Ectodermal cell (in vitro differentiated cells): ENCODE data around the gene RSPH3.
"Not testable (repeated sequence)": the region's sequence is repeated elsewhere in the genome, so short reads cannot be mapped to it uniquely, and the experiment has no call there.

Experiments
- H3K27ac ChIP-seq: 2 replicates; pipeline ENCODE4 v1.7.0; 2013; ENCODE audit warnings: mild to moderate bottlenecking, low read depth, low read length; ENCODE audit not compliant: insufficient read depth, poor library complexity, severe bottlenecking
- H3K27me3 ChIP-seq: 2 replicates; pipeline ENCODE4 v1.7.0; 2013; ENCODE audit warnings: mild to moderate bottlenecking, low read length; ENCODE audit not compliant: insufficient read depth, control insufficient read depth, poor library complexity, severe bottlenecking
- H3K36me3 ChIP-seq: one replicate; pipeline ENCODE4 v1.7.0; 2013; ENCODE audit warnings: low read length; ENCODE audit not compliant: control insufficient read depth, insufficient read depth
- H3K4me1 ChIP-seq: one replicate; pipeline ENCODE4 v1.7.0; 2013; ENCODE audit warnings: low read length; ENCODE audit not compliant: control insufficient read depth, insufficient read depth
- H3K4me3 ChIP-seq: 2 replicates; pipeline ENCODE4 v1.7.0; 2013; ENCODE audit warnings: low read depth, low read length, control low read depth; ENCODE audit not compliant: insufficient read depth
- H3K9me3 ChIP-seq: 2 replicates; pipeline ENCODE4 v1.7.0; 2013; ENCODE audit warnings: mild to moderate bottlenecking, low read length, moderate library complexity; ENCODE audit not compliant: control insufficient read depth
- WGBS, 2 experiments: methylation state at CpG; one replicate each; pipeline ENCODE4 v1.1.7; 2013; ENCODE audit warnings: missing lambda C conversion rate in 2 of 2; 5-methylcytosine and 5-hydroxymethylcytosine counted together

Gene RSPH3

DNA sequence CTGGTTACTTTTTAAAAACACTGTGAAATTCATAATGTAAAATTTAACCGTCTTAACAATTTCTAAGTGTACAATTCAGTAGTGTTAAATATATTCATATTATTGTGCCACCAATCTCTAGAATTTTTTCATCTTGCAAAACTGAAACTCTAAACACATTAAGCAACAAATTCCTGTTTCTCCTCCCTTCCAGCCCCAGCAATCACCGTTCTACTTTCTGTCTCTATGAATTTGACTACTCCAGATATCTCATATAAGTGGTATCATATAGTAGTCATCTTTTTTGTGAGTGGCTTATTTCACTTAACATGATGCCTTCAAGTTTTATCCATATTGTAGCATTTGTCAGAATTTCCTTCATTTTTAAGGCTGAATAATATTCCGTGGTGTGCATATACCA, 44.7 kb downstream of the RSPH3 start:
- Histone ChIP-seq H3K27ac (no peak overlapping the region), H3K4me1 (no peaks in the 10 kb centered on the region), H3K4me3 (no peak overlapping the region), H3K36me3 (no peaks in the 10 kb centered on the region), H3K9me3 (no peaks in the 10 kb centered on the region), H3K27me3 (no peaks in the 10 kb centered on the region)
- 90 to 100% methylated on average over 1 to 2 of the region's 3 CpGs for WGBS, 2 experiments

DNA sequence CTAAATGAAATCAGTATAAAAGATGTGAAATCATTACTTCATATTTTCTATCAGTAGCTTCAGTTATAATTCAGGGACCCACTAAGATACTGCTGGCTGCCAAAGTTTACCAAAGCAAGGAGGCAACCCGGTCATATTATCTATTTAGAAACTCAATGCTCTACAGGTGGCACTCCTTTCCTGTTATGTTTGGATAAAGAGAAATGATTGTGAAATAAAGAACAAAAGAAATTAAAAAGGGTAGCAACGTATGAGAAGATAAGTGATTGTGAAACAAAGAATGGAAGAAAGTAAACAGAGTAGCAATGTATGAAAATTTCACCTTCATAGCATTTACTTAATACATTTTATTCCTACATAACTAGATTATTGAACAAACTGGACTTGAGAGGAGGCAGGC, 45.2 kb downstream of the RSPH3 start:
- H3K9me3 ChIP-seq: no peaks in the 10 kb centered on the region
- WGBS, 2 experiments: 75 to 79% methylated on average over 2 of the region's 2 CpGs
- H3K27ac ChIP-seq: no peak overlapping the region
- no peak overlapping the region for H3K4me3 ChIP-seq
- no peaks in the 10 kb centered on the region for H3K27me3 ChIP-seq
- H3K4me1 ChIP-seq: no peaks in the 10 kb centered on the region
- no peaks in the 10 kb centered on the region for H3K36me3 ChIP-seq

GRCh38 chr6:158952011-158952410, 48.0 kb downstream of the RSPH3 start:
- H3K36me3 ChIP-seq, H3K27ac ChIP-seq, H3K9me3 ChIP-seq, H3K27me3 ChIP-seq, H3K4me1 ChIP-seq, H3K4me3 ChIP-seq: not testable (repeated sequence)
- 86 to 88% methylated on average over 2 to 3 of the region's 3 CpGs for WGBS, 2 experiments

DNA sequence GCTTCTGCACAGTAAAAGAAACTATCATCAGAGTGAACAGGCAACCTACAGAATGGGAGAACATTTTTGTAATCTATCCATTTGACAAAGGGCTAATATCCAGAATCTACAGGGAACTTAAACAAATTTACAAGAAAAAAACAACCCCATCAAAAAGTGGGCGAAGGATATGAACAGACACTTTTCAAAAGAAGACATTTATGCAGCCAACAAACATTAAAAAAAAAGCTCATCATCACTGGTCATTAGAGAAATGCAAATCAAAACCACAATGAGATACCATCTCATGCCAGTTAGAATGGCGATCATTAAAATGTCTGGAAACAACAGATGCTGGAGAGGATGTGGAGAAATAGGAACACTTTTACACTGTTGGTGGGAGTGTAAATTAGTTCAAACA, 48.4 kb downstream of the RSPH3 start:
- H3K36me3 ChIP-seq, H3K4me3 ChIP-seq, H3K27ac ChIP-seq, H3K4me1 ChIP-seq, H3K9me3 ChIP-seq, H3K27me3 ChIP-seq: not testable (repeated sequence)
- 84 to 93% methylated on average over 2 of the region's 2 CpGs for WGBS, 2 experiments

- no peaks in the 10 kb centered on the region for H3K4me1 ChIP-seq
- no peaks in the 10 kb centered on the region for H3K27me3 ChIP-seq
- no peaks in the 10 kb centered on the region for H3K9me3 ChIP-seq
- 89 to 90% methylated on average over 8 of the region's 8 CpGs for WGBS, 2 experiments
- no peaks in the 10 kb centered on the region for H3K36me3 ChIP-seq
- no peak overlapping the region for H3K4me3 ChIP-seq
- no peak overlapping the region for H3K27ac ChIP-seq
Measured at GRCh38 chr6:158947284-158947683, 52.7 kb downstream of the RSPH3 start.

- no peaks in the 10 kb centered on the region for H3K9me3 ChIP-seq
- H3K4me3 ChIP-seq: no peak overlapping the region
- no peak overlapping the region for H3K27ac ChIP-seq
- H3K27me3 ChIP-seq: no peaks in the 10 kb centered on the region
- H3K4me1 ChIP-seq: no peaks in the 10 kb centered on the region
- no peaks in the 10 kb centered on the region for H3K36me3 ChIP-seq
- 100% methylated on average over 1 of the region's 3 CpGs for whole genome bisulfite sequencing, 2 experiments
Measured at GRCh38 chr6:158943380-158944032, 56.5 kb downstream of the RSPH3 start.

DNA sequence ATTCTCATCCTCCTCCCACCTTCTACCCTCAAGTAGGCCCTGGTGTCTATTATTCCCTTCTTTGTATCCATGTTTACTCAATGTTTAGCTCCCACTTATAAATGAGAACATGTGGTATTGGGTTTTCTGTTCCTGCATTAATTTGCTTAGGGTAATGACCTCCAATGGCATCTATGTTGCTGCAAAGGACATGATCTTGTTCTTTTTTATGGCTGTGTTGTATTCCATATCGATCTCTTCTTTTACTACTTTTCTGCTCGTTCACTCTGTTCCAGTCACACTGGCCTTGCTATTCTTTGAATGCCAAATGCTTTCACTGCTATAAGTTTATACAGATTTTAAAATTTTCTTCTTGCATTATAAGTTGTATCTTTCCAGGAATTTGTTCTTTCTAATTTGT, 57.7 kb downstream of the RSPH3 start:
- Histone ChIP-seq H3K9me3 (no peaks in the 10 kb centered on the region), H3K4me3 (no peak overlapping the region), H3K27me3 (no peaks in the 10 kb centered on the region), H3K36me3 (no peaks in the 10 kb centered on the region), H3K4me1 (no peaks in the 10 kb centered on the region), H3K27ac (no peak overlapping the region)
- 91 to 100% methylated on average over 2 of the region's 2 CpGs for WGBS, 2 experiments

DNA sequence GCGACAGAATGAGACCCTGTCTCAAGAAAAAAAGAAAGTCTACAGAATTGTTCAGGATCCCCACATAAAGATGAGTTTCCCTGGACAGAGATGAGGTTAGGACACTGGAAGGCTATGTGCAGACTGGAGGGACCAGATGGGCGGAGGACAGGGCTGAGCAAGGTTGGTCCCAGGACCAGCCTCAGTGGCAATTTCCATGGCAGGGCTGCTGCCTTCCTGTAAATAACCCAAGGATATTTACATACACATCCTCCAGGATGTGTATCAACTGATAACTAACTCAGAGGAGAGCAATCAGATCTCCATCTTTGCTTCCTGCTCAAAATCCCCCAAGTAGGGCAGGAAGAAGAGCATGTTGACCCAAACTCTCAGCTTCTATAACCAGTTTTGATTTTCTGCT, 58.8 kb downstream of the RSPH3 start:
- H3K9me3 ChIP-seq: no peaks in the 10 kb centered on the region
- no peaks in the 10 kb centered on the region for H3K4me1 ChIP-seq
- H3K36me3 ChIP-seq: no peaks in the 10 kb centered on the region
- no peaks in the 10 kb centered on the region for H3K27me3 ChIP-seq
- 92% methylated on average over 2 of the region's 2 CpGs for WGBS, 2 experiments
- no peak overlapping the region for H3K4me3 ChIP-seq
- no peak overlapping the region for H3K27ac ChIP-seq

DNA sequence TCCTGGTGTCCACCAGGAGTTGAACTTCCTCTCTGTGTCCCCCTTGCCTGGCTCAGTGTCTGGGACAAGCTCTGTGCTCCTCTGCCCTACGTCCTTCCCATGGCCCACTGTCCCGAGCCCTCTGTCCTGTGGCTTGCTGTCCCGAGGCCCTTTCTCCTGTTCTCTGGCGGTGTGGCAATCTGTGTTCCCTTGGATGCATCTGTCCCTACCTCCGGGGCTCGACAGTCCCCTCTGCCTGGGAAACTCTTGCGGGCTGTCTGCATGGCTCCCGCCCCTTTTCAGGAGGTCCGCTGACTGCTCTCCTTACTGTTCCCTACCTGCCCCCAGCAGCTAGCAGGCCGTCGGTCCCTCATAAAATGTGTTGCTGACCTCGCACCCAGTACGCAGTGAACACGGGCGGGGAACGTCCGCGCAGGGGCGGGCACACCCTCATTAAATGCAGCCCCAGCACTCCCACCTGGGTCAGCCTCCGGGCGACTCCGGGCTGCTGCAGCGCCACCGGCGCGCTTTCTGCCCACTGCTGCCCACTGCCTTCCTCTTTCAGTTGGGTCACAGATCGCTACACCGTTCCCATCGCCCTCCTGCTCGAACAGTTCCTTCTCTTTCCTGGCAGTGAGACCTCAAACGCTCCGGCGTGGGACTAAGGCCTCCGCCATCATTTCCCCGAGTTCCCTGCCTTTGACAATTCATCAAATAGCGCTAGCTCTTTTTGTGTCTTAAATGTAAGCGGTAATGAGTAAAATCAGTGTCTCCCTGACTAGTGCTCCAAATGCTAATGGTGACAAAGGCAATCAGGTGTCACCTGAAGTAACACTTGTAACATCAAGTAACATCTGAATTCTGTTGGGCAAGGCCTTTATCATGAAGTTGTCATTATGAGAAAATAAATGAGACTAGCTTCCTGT, 60.5 kb downstream of the RSPH3 start:
- Histone ChIP-seq H3K27ac (no peak overlapping the region), H3K4me3 (no peak overlapping the region), H3K4me1 (no peaks in the 10 kb centered on the region), H3K36me3 (no peaks in the 10 kb centered on the region), H3K27me3 (no peaks in the 10 kb centered on the region), H3K9me3 (no peaks in the 10 kb centered on the region)
- 88 to 90% methylated on average over 37 of the region's 37 CpGs for WGBS, 2 experiments

DNA sequence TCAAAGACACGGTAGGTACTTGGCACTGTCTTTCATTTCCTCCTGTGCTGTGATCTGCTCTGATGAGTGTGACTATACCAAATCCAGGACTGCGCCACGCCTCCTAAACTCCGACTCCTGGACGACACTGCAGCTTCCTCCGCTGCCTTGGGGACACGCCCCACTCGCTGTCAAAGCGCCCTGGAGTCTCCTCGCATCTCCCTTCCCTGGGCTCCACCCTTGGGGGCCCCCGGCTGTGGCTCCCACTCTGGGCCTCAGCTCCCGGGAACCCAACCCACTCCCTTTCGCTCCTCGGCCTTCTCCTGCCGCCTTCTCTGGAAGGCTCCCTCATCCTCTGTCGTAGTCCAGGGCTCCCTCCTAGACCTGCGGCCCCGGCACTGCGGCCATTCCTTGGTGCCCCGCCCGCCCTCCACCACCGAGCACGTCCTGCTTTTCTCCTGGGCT, 61.2 kb downstream of the RSPH3 start:
- Histone ChIP-seq H3K27me3 (no peaks in the 10 kb centered on the region), H3K9me3 (no peaks in the 10 kb centered on the region), H3K36me3 (no peaks in the 10 kb centered on the region), H3K27ac (no peak overlapping the region), H3K4me1 (no peaks in the 10 kb centered on the region), H3K4me3 (no peak overlapping the region)
- WGBS, 2 experiments: 88 to 89% methylated on average over 23 of the region's 23 CpGs
